GM04503 (cell line): ENCODE data around the gene GASK1B.

Experiments
- DNase-seq: peaks from one replicate; pipeline ENCODE4 v3.0.0-alpha.2; 2012; ENCODE audit warnings: low read depth

Gene GASK1B

GRCh38 chr4:158186815-158187214 is 14.0 kb upstream of the GASK1B start:
- DNase-seq, result no peak

- DNase-seq, result no peak
Observed at GRCh38 chr4:158182736-158183135, 9.9 kb upstream of the GASK1B start.

GRCh38 chr4:158181906-158182305 is 9.1 kb upstream of the GASK1B start:
- no peak for DNase-seq

- no peak for DNase-seq
Observed at GRCh38 chr4:158179465-158179864, 6.6 kb upstream of the GASK1B start.

- no peak for DNase-seq
Observed at GRCh38 chr4:158176776-158177175, 4.0 kb upstream of the GASK1B start.

- DNase-seq, result no peak
Observed at GRCh38 chr4:158176108-158176507, 3.3 kb upstream of the GASK1B start.

GRCh38 chr4:158170691-158171561 is 1.9 kb downstream of the GASK1B start:
- no peak for DNase-seq

GRCh38 chr4:158169931-158170690 is 2.7 kb downstream of the GASK1B start:
- DNase-seq, result no peak

GRCh38 chr4:158169506-158169905 is 3.3 kb downstream of the GASK1B start:
- DNase-seq, result no peak

- DNase-seq, result no peak
Observed at GRCh38 chr4:158168606-158169005, 4.2 kb downstream of the GASK1B start.

- DNase-seq, result no peak
Observed at GRCh38 chr4:158166701-158167100, 6.1 kb downstream of the GASK1B start.

GRCh38 chr4:158164768-158165213 is 8.0 kb downstream of the GASK1B start:
- DNase-seq, result no peak

- no peak for DNase-seq
Observed at GRCh38 chr4:158163941-158164767, 8.7 kb downstream of the GASK1B start.

GRCh38 chr4:158162631-158163030 is 10.2 kb downstream of the GASK1B start:
- DNase-seq, result no peak

GRCh38 chr4:158161551-158162354 is 11.1 kb downstream of the GASK1B start:
- DNase-seq, result peak; percentile 67

GRCh38 chr4:158159718-158160094 is 13.1 kb downstream of the GASK1B start:
- DNase-seq, result no peak

GRCh38 chr4:158159054-158159717 is 13.6 kb downstream of the GASK1B start:
- DNase-seq, result no peak

- DNase-seq, result no peak
Observed at GRCh38 chr4:158157412-158157811, 15.4 kb downstream of the GASK1B start.

- no peak for DNase-seq
Observed at GRCh38 chr4:158155656-158156356, 17.0 kb downstream of the GASK1B start.

GRCh38 chr4:158147151-158147550 is 25.7 kb downstream of the GASK1B start:
- DNase-seq, result no peak
